ENCODE results near the gene HS3ST1.

DNA sequence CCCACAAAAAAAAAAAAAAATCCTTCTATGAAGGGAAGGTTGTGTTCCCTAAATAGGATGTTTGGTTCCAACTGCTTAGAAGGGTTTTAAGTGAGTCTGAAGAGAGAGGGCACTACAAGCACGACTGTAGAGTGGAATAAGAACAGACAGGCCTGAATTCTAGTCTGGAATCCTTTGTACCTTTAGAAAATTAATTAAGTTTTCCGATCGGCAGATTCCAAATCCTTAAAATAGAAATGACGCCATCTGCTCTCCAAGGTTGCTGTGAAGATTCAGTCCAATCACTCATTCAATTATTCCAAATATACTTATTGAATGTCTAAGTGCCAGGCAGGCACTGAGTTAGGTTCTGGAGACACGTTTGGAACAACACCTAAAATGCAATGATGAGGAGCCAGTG is 3.8 kb downstream of the HS3ST1 start:
- TF ChIP-seq GATA3 (IDR thresholded peaks at IDR 0.05; ENCODE audit: low read depth, low read length) (no peak), GATA2 (IDR thresholded peaks at IDR 0.05; ENCODE audit: low read depth, low read length) (no peak)

Data from SH-SY5Y (cell line).